ENCODE measurements around the gene CCNB2. TPM values are rescaled to one million over a fixed set of nuclear protein-coding genes. Genes with fewer than 3 reads are reported as not detected.
A peak's percentile ranks its signal among the peaks of the same experiment; 100 is the strongest.
"Not testable (repeated sequence)": the region's sequence is repeated elsewhere in the genome, so short reads cannot be mapped to it uniquely, and the experiment has no call there.

CCNB2 gene
- total and polyA plus RNA-seq, 8 donors: 0.12 to 1.1 (median 0.28) TPM

GRCh38 chr15:59140422-59141226 is 35.7 kb downstream of the CCNB2 start:
- 79 to 91% methylated on average over 9 of the region's 9 CpGs for WGBS, 2 donors
- peak in 2 of 4 donors; percentile 19 to 32 for ATAC-seq
- FAIRE-seq: no peak

DNA sequence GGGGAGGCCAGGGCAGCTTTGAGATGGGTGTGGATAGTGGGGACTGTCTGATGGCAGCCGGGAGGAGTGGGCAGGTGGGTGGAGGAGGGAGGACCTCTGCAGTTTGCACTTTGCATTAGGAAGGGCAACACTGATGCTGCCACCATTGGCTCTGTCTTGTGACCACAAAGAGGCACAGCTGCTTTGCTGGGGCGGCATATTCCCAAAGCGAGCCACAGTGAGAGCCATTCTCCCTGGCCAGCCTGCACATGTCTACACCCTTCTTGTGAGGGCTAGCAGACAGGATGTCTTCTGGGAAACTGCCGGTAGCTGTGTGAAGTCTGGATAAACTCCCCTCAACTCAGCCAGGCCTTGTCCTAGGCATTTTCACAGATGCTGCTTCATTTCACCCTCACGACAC is 38.3 kb downstream of the CCNB2 start:
- TF ChIP-seq, protein P1, sequence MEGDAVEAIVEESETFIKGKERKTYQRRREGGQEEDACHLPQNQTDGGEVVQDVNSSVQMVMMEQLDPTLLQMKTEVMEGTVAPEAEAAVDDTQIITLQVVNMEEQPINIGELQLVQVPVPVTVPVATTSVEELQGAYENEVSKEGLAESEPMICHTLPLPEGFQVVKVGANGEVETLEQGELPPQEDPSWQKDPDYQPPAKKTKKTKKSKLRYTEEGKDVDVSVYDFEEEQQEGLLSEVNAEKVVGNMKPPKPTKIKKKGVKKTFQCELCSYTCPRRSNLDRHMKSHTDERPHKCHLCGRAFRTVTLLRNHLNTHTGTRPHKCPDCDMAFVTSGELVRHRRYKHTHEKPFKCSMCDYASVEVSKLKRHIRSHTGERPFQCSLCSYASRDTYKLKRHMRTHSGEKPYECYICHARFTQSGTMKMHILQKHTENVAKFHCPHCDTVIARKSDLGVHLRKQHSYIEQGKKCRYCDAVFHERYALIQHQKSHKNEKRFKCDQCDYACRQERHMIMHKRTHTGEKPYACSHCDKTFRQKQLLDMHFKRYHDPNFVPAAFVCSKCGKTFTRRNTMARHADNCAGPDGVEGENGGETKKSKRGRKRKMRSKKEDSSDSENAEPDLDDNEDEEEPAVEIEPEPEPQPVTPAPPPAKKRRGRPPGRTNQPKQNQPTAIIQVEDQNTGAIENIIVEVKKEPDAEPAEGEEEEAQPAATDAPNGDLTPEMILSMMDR (IDR thresholded peaks at IDR 0.05): no peak
- H3K4me1 ChIP-seq: no peaks in the 10 kb centered on the region
- H3K36me3 ChIP-seq: peaks cover 0 to 3% (median 0%) of the 10 kb centered on the region in 3 donors
- DNase-seq (no peak), FAIRE-seq (no peak), ATAC-seq (no peak)
- no peaks in the 10 kb centered on the region for H3K9me3 ChIP-seq
- intact Hi-C loops (cut with DNase I): no loop called here
- no peak overlapping the region for H3K4me3 ChIP-seq
- WGBS, 2 donors: 94 to 100% methylated on average over 5 of the region's 5 CpGs
- H3K27ac ChIP-seq: no peak overlapping the region
- no peaks in the 10 kb centered on the region for H3K27me3 ChIP-seq

More at GRCh38 chr15:59140422-59141226, 35.7 kb downstream of the CCNB2 start:
- intact Hi-C loops (cut with DNase I): no loop called here
- TF ChIP-seq, protein P1 (IDR thresholded peaks at IDR 0.05): no peak
- H3K9me3 ChIP-seq: no peaks in the 10 kb centered on the region
- no peak overlapping the region for H3K4me3 ChIP-seq
- H3K27me3 ChIP-seq: no peaks in the 10 kb centered on the region
- no peak for DNase-seq
- H3K36me3 ChIP-seq: peaks cover 0 to 16% (median 0%) of the 10 kb centered on the region in 3 donors
- no peak overlapping the region for H3K27ac ChIP-seq
- no peaks in the 10 kb centered on the region for H3K4me1 ChIP-seq

DNA sequence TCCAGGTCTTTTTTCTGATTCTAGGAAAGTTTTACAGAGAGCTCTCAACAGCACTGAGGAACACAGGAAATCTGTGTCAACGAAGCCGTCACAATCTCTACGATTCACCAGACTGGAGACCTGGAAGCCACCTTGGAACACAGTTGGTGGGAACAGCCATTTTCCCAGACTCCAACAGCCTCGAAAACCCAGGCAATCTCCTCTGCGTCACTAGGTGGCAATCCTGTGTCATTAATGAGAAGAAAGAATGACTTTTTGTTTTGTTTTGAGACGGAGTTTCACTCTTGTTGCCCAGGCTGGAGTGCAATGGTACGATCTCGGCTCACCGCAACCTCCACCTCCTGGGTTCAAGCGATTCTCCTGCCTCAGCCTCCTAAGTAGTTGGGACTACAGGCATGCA is 39.6 kb downstream of the CCNB2 start:
- FAIRE-seq; intact Hi-C loops (cut with DNase I): not testable (repeated sequence)

DNA sequence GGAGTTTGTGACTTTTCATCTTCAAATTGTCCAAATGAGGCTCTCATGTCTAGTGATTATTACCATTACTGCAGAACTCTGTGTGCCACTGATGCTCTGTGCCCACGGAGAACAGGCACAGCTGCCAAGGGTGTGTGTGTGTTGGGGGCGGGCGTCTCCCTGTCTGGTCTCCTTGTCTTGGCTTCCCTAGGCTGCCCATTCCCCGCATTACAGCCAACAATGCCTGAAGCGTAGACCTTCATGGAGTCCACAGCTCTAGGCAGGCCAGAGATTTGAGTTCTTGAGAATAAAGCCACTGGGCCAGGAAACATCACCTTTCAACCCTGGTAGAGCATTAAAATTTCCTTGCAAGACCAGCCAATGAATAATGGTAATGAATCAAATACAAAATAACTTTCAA is 42.7 kb downstream of the CCNB2 start:
- no peak overlapping the region for H3K27ac ChIP-seq
- no peaks in the 10 kb centered on the region for H3K27me3 ChIP-seq
- peak in 1 of 6 donors; percentile 21 for DNase-seq
- peaks cover 0 to 3% (median under 1%) of the 10 kb centered on the region in 3 donors for H3K36me3 ChIP-seq
- H3K9me3 ChIP-seq: no peaks in the 10 kb centered on the region
- intact Hi-C loops (cut with DNase I): no loop called here
- TF ChIP-seq, protein P1 (IDR thresholded peaks at IDR 0.05): no peak
- no peak overlapping the region for H3K4me3 ChIP-seq
- 93 to 94% methylated on average over 5 of the region's 5 CpGs for WGBS, 2 donors
- ATAC-seq: no peak
- no peak for FAIRE-seq
- H3K4me1 ChIP-seq: no peaks in the 10 kb centered on the region

More for the DNA sequence above, 39.6 kb downstream of the CCNB2 start:
- H3K27me3 ChIP-seq, H3K9me3 ChIP-seq, H3K4me3 ChIP-seq, H3K4me1 ChIP-seq, H3K36me3 ChIP-seq, H3K27ac ChIP-seq: not testable (repeated sequence)
- TF ChIP-seq, protein P1 (IDR thresholded peaks at IDR 0.05): peak in 1 of 4 donors; percentile 10
- peak; percentile 75 to 97 (median 84) for ATAC-seq
- WGBS, 2 donors: 62 to 64% methylated on average over 10 of the region's 10 CpGs
- peak in 3 of 6 donors; percentile 56 to 69 (median 63) for DNase-seq
